Erythroblast (primary cell): ENCODE results near the gene SDK2.

ENCODE experiments used
- GATA1 ChIP-seq: IDR thresholded peaks from 2 replicates; pipeline ENCODE4 v1.6.1; 2011; ENCODE audit warnings: low read depth, mild to moderate bottlenecking, control low read depth, low read length, moderate library complexity
- POLR2A ChIP-seq: IDR thresholded peaks from 2 replicates; pipeline ENCODE4 v1.6.1; 2011; ENCODE audit warnings: mild to moderate bottlenecking, low read length

DNA sequence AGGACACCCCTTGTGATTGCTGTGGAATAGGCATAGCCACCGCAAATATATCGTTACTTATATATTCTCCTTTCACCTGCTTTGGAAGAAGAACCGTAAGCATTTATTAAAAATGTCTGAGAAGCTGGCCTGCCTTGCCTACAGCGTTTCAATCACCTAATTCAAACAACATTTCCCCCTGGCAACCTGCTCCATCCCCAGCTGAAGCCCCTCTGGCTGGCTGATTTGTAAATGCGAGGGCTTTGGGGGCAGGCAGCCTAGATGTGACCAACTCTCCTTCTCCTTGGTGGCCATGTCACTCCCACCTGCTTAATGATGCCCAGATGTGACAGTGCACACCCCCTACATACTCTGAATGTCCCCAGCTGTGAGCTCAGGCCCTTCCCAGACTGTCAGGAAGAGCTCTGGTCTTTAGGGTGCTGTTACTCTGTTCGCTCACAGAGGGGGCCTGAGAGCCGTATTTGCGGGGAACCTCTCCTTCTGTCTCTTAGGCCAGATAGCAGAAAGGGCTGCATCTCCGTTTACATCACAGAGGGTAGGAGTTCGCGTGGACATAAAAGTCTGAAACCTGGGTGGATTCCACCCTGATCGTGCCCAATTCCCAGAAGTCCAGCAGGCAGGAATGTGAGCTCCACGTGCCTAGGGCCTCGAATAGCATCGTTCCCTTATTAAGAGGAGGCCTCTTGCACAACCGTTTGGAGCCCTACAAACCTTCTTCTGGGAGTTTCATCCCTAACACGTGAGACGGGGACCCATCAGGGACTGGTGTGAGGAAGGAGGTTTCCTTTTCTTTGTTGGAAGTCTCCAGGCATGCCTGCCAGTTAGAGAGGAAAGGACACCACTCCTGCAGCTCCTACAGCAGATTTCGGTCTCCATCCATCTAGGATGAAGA, 2.4 kb upstream of the SDK2 start:
- TF ChIP-seq POLR2A: no peak
- TF ChIP-seq GATA1: no peak
